Thyroid gland (tissue), 4 donors: Measurements from ENCODE around the gene KCTD4. TPM values are rescaled to one million over a fixed set of nuclear protein-coding genes. Genes with fewer than 3 reads are reported as not detected.

Experiments
- DNase-seq, 2 donors: peaks; one replicate each; pipeline ENCODE4 v3.0.0-alpha.2; 2019
- H3K27ac ChIP-seq, 3 donors: fragments of 200-600 bp; sonication (generic); 1 replicate in 2 of 3; 2 replicates in 1 of 3; pipeline ENCODE4 v1.5.1; 2016 to 2019; ENCODE audit warnings: mild to moderate bottlenecking in 1 of 3, moderate library complexity in 1 of 3
- H3K27me3 ChIP-seq: fragments of 200-600 bp; sonication (generic); one replicate; pipeline ENCODE4 v1.5.1; 2019
- H3K36me3 ChIP-seq, 2 donors: fragments of 200-600 bp; sonication (generic); one replicate each; pipeline ENCODE4 v1.5.1; 2016 to 2019
- H3K4me1 ChIP-seq, 2 donors: fragments of 200-600 bp; sonication (generic); one replicate each; pipeline ENCODE4 v1.5.1; 2017 to 2019
- H3K4me3 ChIP-seq, 3 donors: fragments of 200-600 bp; sonication (generic); replicated peaks in 1 of 3; 1 replicate in 2 of 3; 2 replicates in 1 of 3; pipeline ENCODE4 v1.5.1; 2016; ENCODE audit warnings: mild to moderate bottlenecking in 1 of 3
- H3K9me3 ChIP-seq: fragments of 200-600 bp; sonication (generic); one replicate; pipeline ENCODE4 v1.5.1; 2017
- POLR2A ChIP-seq, 2 donors: fragments of 450-650 bp; IDR thresholded peaks; one replicate each; pipeline ENCODE4 v1.6.1; 2017; ENCODE audit warnings: antibody characterized with exemption in 2 of 2, mild to moderate bottlenecking in 2 of 2, moderate library complexity in 1 of 2
- WGBS, 2 donors: methylation state at CpG; one replicate each; pipeline ENCODE4 v1.1.5; 2017; 5-methylcytosine and 5-hydroxymethylcytosine counted together
- intact Hi-C: fragments of 100-400 bp; cut with DNase I; formaldehyde crosslinking; loops from one replicate; pipeline ENCODE4 v1.15.1; 2023
- total RNA-seq, 4 donors: library from RNA; depleted of rRNA; stranded (reverse); fragments of >200 nt; gene quantifications; one replicate each; pipeline ENCODE4 v1.2.3, GENCODE V29; 2016
- TF ChIP-seq, protein P1 (sequence below), 6 experiments: fragments of 200-600 bp in 3 of 6; fragments of 450-650 bp in 3 of 6; sonication (generic) in 3 of 6; IDR thresholded peaks; one replicate each; pipeline ENCODE4 v1.5.1; 2016 to 2019; ENCODE audit warnings: antibody characterized with exemption in 6 of 6, mild to moderate bottlenecking in 2 of 6, inconsistent platforms in 1 of 6, moderate library complexity in 1 of 6

The KCTD4 gene
- total RNA-seq, 4 donors from 2014 or later: 0.11 TPM; not detected in 3

- H3K4me3 ChIP-seq: no peak overlapping the region
- 89 to 94% methylated on average over 4 of the region's 4 CpGs for WGBS, 2 donors
- H3K9me3 ChIP-seq: no peaks in the 10 kb centered on the region
- H3K36me3 ChIP-seq: no peaks in the 10 kb centered on the region
- intact Hi-C loops: no loop called here
- DNase-seq: no peak
- H3K27ac ChIP-seq: no peak overlapping the region
- H3K27me3 ChIP-seq: no peaks in the 10 kb centered on the region
- TF ChIP-seq POLR2A (IDR thresholded peaks at IDR 0.05): no peak
- TF ChIP-seq, protein P1, sequence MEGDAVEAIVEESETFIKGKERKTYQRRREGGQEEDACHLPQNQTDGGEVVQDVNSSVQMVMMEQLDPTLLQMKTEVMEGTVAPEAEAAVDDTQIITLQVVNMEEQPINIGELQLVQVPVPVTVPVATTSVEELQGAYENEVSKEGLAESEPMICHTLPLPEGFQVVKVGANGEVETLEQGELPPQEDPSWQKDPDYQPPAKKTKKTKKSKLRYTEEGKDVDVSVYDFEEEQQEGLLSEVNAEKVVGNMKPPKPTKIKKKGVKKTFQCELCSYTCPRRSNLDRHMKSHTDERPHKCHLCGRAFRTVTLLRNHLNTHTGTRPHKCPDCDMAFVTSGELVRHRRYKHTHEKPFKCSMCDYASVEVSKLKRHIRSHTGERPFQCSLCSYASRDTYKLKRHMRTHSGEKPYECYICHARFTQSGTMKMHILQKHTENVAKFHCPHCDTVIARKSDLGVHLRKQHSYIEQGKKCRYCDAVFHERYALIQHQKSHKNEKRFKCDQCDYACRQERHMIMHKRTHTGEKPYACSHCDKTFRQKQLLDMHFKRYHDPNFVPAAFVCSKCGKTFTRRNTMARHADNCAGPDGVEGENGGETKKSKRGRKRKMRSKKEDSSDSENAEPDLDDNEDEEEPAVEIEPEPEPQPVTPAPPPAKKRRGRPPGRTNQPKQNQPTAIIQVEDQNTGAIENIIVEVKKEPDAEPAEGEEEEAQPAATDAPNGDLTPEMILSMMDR (IDR thresholded peaks at IDR 0.05): no peak
- H3K4me1 ChIP-seq: no peaks in the 10 kb centered on the region
These were observed 30.5 kb upstream of the KCTD4 start for GRCh38 chr13:45231305-45231704.

GRCh38 chr13:45229172-45229571, 28.3 kb upstream of the KCTD4 start:
- Histone ChIP-seq H3K36me3 (no peaks in the 10 kb centered on the region), H3K27ac (no peak overlapping the region), H3K4me3 (no peak overlapping the region), H3K27me3 (no peaks in the 10 kb centered on the region), H3K9me3 (no peaks in the 10 kb centered on the region), H3K4me1 (no peaks in the 10 kb centered on the region)
- no peak for DNase-seq
- WGBS, 2 donors: 91 to 94% methylated on average over 4 of the region's 4 CpGs
- TF ChIP-seq, protein P1 (IDR thresholded peaks at IDR 0.05): no peak
- TF ChIP-seq POLR2A (IDR thresholded peaks at IDR 0.05): no peak
- intact Hi-C loops: no loop called here

- Histone ChIP-seq H3K27me3 (no peaks in the 10 kb centered on the region), H3K36me3 (no peaks in the 10 kb centered on the region), H3K4me1 (no peaks in the 10 kb centered on the region), H3K9me3 (no peaks in the 10 kb centered on the region), H3K4me3 (no peak overlapping the region), H3K27ac (no peak overlapping the region)
- TF ChIP-seq POLR2A (IDR thresholded peaks at IDR 0.05): no peak
- TF ChIP-seq, protein P1 (IDR thresholded peaks at IDR 0.05): no peak
- DNase-seq: no peak
- 84 to 91% methylated on average over 5 of the region's 5 CpGs for WGBS, 2 donors
- intact Hi-C loops: no loop called here
These were observed 27.2 kb upstream of the KCTD4 start for GRCh38 chr13:45228002-45228401.

DNA sequence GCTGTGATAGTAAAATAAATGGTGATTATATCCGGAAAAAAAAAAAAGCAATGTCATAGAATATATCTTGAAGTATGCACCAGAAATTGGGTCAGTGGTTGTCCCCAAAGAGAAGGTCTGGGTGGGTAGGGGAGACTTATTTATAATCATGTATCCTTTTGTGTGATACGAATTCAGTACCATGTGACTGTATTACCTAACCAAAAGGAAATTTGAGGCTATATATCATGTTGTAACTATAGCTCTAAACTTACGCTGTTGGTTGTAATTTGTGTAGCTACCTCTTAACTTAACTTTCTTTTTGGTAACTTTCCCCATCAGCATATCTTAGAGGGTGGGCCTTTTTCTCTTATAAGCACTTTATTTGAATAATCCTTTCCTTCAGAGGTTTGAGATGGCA, 25.2 kb upstream of the KCTD4 start:
- Histone ChIP-seq H3K4me1 (no peaks in the 10 kb centered on the region), H3K4me3 (no peak overlapping the region), H3K36me3 (no peaks in the 10 kb centered on the region), H3K27ac (no peak overlapping the region), H3K27me3 (no peaks in the 10 kb centered on the region), H3K9me3 (no peaks in the 10 kb centered on the region)
- no peak for DNase-seq
- intact Hi-C loops: no loop called here
- WGBS, 2 donors: 87 to 91% methylated on average over 3 of the region's 3 CpGs
- no peak for TF ChIP-seq POLR2A (IDR thresholded peaks at IDR 0.05)
- TF ChIP-seq, protein P1 (IDR thresholded peaks at IDR 0.05): no peak

DNA sequence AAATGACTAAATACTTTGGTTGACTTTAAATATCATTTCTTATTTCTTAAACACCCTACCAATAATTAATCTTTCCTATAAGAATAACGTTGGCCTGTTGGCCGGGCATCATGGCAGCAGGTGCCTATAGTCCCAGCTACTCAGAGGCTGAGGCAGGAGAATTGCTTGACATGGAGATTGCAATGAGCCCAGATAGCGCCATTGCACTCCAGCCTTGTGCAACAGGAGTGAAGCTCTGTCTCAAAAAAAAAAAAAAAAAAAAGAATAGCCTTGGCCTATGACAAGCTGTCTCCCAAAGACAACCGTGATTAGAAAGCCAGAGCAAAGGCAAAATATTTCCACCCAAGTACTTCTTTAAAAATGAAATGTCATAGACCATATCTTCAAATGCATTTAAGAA, 24.5 kb upstream of the KCTD4 start:
- no peaks in the 10 kb centered on the region for H3K4me1 ChIP-seq

More for the DNA sequence above, 24.5 kb upstream of the KCTD4 start:
- no peak overlapping the region for H3K4me3 ChIP-seq
- intact Hi-C loops: no loop called here
- DNase-seq: no peak
- H3K36me3 ChIP-seq: no peaks in the 10 kb centered on the region
- H3K27me3 ChIP-seq: no peaks in the 10 kb centered on the region
- no peak overlapping the region for H3K27ac ChIP-seq
- 94% methylated on average over 4 of the region's 4 CpGs for WGBS, 2 donors
- no peaks in the 10 kb centered on the region for H3K9me3 ChIP-seq
- TF ChIP-seq, protein P1 (IDR thresholded peaks at IDR 0.05): no peak
- no peak for TF ChIP-seq POLR2A (IDR thresholded peaks at IDR 0.05)
